Ascending aorta (tissue), 2 donors: ENCODE results near the gene UXS1. TPM values are rescaled to one million over a fixed set of nuclear protein-coding genes. Genes with fewer than 3 reads are reported as not detected.

ENCODE experiments used
- DNase-seq, 2 donors: peaks; one replicate each; pipeline ENCODE4 v3.0.0-alpha.2; 2019; ENCODE audit warnings: low spot score in 2 of 2
- H3K27ac ChIP-seq, 2 donors: fragments of 200-600 bp; sonication (generic); one replicate each; pipeline ENCODE4 v1.5.1; 2016 to 2017; ENCODE audit warnings: mild to moderate bottlenecking in 1 of 2
- H3K27me3 ChIP-seq: fragments of 200-600 bp; sonication (generic); one replicate; pipeline ENCODE4 v1.5.1; 2017
- H3K36me3 ChIP-seq, 2 donors: fragments of 200-600 bp; sonication (generic); one replicate each; pipeline ENCODE4 v1.5.1; 2016
- H3K4me1 ChIP-seq, 2 donors: fragments of 200-600 bp; sonication (generic); one replicate each; pipeline ENCODE4 v1.5.1; 2016 to 2017; ENCODE audit warnings: mild to moderate bottlenecking in 1 of 2
- H3K4me3 ChIP-seq, 2 donors: fragments of 200-600 bp; sonication (generic); one replicate each; pipeline ENCODE4 v1.5.1; 2016 to 2017; ENCODE audit warnings: mild to moderate bottlenecking in 1 of 2
- H3K9me3 ChIP-seq, 2 donors: fragments of 200-600 bp; sonication (generic); one replicate each; pipeline ENCODE4 v1.5.1; 2016
- intact Hi-C: fragments of 100-400 bp; cut with DNase I; formaldehyde crosslinking; loops from one replicate; pipeline ENCODE4 v1.15.1; 2023
- total RNA-seq: library from RNA; depleted of rRNA; stranded (reverse); fragments of >200 nt; gene quantifications from one replicate; pipeline ENCODE4 v1.1.0, GENCODE V29; 2016
- TF ChIP-seq, protein P1 (sequence below), 3 experiments: fragments of 200-600 bp in 2 of 3; fragments of 450-650 bp in 1 of 3; sonication (generic) in 2 of 3; IDR thresholded peaks; one replicate each; pipeline ENCODE4 v1.5.1; 2016 to 2019; ENCODE audit warnings: antibody characterized with exemption in 3 of 3, mild to moderate bottlenecking in 1 of 3, moderate library complexity in 1 of 3

Gene UXS1
- total RNA-seq, 1 donor from 2014 or later: 146 TPM

DNA sequence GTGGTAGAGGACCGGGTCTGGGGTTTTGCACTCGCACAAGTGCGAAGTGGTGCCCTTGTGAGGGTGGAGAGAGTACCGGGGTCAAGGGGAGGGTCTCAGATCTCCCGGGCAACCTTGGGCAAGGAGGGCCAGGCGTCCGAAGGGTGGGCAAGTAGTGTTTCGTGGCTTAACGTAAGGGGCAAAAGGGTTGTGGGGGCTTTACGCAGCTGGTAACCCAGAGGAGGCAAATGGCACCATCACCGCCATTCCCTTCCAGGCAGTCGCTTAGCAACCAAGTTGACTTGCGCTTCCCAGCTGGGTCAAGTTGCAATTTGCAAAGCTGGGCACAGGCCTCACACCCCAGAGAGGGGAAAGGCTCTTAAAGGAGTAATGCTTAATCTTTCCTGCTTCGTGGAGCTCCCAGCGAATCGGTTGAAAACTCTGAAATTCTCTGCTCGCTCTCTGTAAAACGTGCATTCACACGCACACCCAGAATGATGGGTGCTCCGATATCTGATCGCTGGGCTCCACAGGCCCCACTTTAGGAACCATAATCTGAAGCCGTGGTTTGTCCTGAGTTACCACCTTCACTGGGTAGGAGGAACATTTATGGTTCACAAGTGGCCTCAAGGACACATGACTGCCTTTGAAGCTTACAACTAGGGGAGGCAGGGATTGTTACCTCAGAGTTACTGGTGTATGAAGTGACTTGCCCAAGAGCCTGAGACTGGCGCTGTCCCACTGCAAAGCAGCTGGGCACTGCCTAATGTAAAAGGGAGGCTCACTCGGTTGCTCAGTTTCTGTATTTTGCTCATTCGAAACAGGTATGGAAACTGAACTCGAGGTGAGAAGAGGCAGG, 127.9 kb downstream of the UXS1 start:
- Histone ChIP-seq H3K36me3 (no peaks in the 10 kb centered on the region), H3K27ac (peak overlapping the region in 1 of 2 donors; percentile 35), H3K9me3 (no peaks in the 10 kb centered on the region), H3K27me3 (no peaks in the 10 kb centered on the region), H3K4me1 (peaks cover 4 to 5% of the 10 kb centered on the region in 2 donors), H3K4me3 (peak overlapping the region; percentile 54 to 91)
- TF ChIP-seq, protein P1, sequence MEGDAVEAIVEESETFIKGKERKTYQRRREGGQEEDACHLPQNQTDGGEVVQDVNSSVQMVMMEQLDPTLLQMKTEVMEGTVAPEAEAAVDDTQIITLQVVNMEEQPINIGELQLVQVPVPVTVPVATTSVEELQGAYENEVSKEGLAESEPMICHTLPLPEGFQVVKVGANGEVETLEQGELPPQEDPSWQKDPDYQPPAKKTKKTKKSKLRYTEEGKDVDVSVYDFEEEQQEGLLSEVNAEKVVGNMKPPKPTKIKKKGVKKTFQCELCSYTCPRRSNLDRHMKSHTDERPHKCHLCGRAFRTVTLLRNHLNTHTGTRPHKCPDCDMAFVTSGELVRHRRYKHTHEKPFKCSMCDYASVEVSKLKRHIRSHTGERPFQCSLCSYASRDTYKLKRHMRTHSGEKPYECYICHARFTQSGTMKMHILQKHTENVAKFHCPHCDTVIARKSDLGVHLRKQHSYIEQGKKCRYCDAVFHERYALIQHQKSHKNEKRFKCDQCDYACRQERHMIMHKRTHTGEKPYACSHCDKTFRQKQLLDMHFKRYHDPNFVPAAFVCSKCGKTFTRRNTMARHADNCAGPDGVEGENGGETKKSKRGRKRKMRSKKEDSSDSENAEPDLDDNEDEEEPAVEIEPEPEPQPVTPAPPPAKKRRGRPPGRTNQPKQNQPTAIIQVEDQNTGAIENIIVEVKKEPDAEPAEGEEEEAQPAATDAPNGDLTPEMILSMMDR (IDR thresholded peaks at IDR 0.05): no peak
- DNase-seq: no peak
- intact Hi-C loops: loop anchor here (10.0 kb wide), 1 partner anchor 491 kb away; no protein-coding TSS in a partner anchor

DNA sequence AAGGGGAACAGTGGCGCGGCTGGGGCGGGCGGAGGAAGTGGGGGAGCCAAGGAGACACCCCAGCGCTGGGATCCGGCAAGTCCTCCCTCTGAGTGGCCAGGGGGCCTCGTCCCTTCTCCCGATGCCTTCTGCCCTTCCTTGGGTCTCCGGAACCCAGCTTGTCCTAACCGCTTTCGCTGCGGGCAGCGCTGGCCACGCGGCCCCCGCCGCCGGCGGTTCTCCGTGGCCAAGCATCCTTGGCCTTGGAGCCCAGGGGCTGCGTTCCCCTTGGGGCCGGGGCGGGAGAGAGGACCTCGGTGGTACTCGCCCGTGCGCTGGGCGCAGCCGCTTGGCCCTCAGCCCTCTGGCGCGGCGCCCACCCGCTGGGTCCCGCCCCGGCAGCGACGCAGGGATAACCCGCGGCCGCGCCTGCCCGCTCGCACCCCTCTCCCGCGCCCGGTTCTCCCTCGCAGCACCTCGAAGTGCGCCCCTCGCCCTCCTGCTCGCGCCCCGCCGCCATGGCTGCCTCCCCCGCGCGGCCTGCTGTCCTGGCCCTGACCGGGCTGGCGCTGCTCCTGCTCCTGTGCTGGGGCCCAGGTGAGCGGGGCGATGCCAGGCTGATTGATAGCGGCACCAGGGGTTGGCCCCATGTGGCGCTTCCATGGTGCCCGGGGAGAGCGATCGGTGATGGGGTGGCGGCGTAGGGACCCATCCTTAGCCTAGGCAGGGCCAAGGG, 128.7 kb downstream of the UXS1 start:
- H3K4me1 ChIP-seq: peaks cover 4 to 5% of the 10 kb centered on the region in 2 donors
- H3K9me3 ChIP-seq: no peaks in the 10 kb centered on the region
- H3K4me3 ChIP-seq: peak overlapping the region; percentile 54 to 91
- no peaks in the 10 kb centered on the region for H3K36me3 ChIP-seq
- H3K27ac ChIP-seq: peak overlapping the region in 1 of 2 donors; percentile 35
- TF ChIP-seq, protein P1 (IDR thresholded peaks at IDR 0.05): no peak
- no peaks in the 10 kb centered on the region for H3K27me3 ChIP-seq
- intact Hi-C loops: loop anchor here (10.0 kb wide), 1 partner anchor 491 kb away; no protein-coding TSS in a partner anchor
- DNase-seq: no peak

DNA sequence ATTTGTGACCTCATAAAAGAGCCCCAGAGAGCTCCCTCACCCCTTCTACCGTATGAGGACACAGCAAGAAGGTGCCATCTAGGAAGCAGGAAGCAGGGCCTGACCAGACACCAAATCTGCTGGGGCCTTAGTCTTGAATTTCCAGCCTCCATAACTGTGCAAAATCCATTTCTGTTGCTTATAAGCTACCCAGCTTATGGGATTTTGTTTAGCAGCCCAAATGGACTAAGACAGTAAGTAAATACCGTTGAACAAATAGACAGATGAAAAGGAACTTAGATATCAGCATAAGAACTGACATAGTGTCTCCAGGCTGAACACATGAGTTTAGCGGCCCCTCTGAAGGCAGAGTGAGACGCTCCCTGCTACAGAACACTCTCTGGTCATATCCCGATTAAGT, 130.9 kb downstream of the UXS1 start:
- intact Hi-C loops: loop anchor here (10.0 kb wide), 1 partner anchor 488 kb away; no protein-coding TSS in a partner anchor
- DNase-seq: no peak
- H3K27ac ChIP-seq: no peak overlapping the region

DNA sequence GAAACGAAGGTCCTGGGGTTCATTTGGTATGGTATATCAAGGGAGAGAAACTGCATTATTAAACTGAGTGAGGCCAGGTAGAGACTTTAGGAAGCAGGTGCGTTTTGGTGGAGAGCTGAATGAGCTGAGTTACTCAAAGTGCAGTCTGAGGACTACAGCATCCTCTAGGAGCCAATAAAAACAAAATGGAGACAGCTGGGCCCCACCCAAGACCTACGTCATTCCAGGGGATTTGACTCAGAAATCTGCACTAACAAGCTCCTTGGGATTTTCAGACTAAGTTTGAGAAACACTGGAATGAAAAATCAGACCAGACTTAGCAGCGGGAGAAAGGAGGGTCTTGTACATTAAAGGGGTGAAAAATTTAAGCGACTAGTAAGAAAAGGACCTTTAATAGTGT, 131.5 kb downstream of the UXS1 start:
- H3K27ac ChIP-seq: no peak overlapping the region

More for the DNA sequence above, 130.9 kb downstream of the UXS1 start:
- Histone ChIP-seq H3K4me3 (no peak overlapping the region), H3K36me3 (no peaks in the 10 kb centered on the region), H3K4me1 (peaks cover 5 to 8% of the 10 kb centered on the region in 2 donors), H3K9me3 (no peaks in the 10 kb centered on the region), H3K27me3 (no peaks in the 10 kb centered on the region)
- TF ChIP-seq, protein P1 (IDR thresholded peaks at IDR 0.05): no peak

More for the DNA sequence above, 131.5 kb downstream of the UXS1 start:
- Histone ChIP-seq H3K9me3 (no peaks in the 10 kb centered on the region), H3K4me1 (peaks cover 5 to 8% of the 10 kb centered on the region in 2 donors), H3K27me3 (no peaks in the 10 kb centered on the region), H3K36me3 (no peaks in the 10 kb centered on the region), H3K4me3 (no peak overlapping the region)
- DNase-seq: peak in 1 of 2 donors; percentile 73
- TF ChIP-seq, protein P1 (IDR thresholded peaks at IDR 0.05): no peak
- intact Hi-C loops: loop anchor here (10.0 kb wide), 1 partner anchor 488 kb away; no protein-coding TSS in a partner anchor
